PC-3 (cell line): ENCODE results near the gene FMO3.

Experiments
- CTCF ChIP-seq: fragments of 300-600 bp; sonication (generic); conservative IDR thresholded peaks from 2 replicates; pipeline ENCODE4 v1.5.1; 2017; ENCODE audit warnings: antibody characterized with exemption, low read depth, mild to moderate bottlenecking, low read length
- EZH2 ChIP-seq: fragments of 300-600 bp; sonication (generic); IDR thresholded peaks from one replicate; pipeline ENCODE4 v1.6.1; 2017; ENCODE audit warnings: antibody characterized with exemption, mild to moderate bottlenecking, low read length; ENCODE audit not compliant: unreplicated experiment

- no peak for TF ChIP-seq EZH2
- no peak for TF ChIP-seq CTCF
Measured at GRCh38 chr1:171137580-171137979, 46.9 kb downstream of the FMO3 start.
